Astrocyte of the spinal cord (primary cell): ENCODE results near the gene METTL26.

Experiments used
- DNase-seq: peaks from one replicate; pipeline ENCODE4 v3.0.0; 2011; ENCODE audit warnings: low read depth, low spot score
- H3K4me3 ChIP-seq: 2 replicates; pipeline ENCODE4 v1.5.1; 2011; ENCODE audit warnings: low read depth, mild to moderate bottlenecking, low read length, moderate library complexity
- in situ Hi-C: cut with HindIII; loops from 2 replicates; pipeline ENCODE4 v1.10.0; 2017; ENCODE audit warnings: low sequenced_read_pairs
- TF ChIP-seq, protein P1 (sequence below): IDR thresholded peaks from 2 replicates; pipeline ENCODE4 v1.5.1; 2012; ENCODE audit warnings: low read depth, mild to moderate bottlenecking, low read length, inconsistent platforms

Gene METTL26

GRCh38 chr16:624526-625070 is 11.5 kb downstream of the METTL26 start:
- H3K4me3 ChIP-seq: no peak overlapping the region
- in situ Hi-C loops: no loop called here

DNA sequence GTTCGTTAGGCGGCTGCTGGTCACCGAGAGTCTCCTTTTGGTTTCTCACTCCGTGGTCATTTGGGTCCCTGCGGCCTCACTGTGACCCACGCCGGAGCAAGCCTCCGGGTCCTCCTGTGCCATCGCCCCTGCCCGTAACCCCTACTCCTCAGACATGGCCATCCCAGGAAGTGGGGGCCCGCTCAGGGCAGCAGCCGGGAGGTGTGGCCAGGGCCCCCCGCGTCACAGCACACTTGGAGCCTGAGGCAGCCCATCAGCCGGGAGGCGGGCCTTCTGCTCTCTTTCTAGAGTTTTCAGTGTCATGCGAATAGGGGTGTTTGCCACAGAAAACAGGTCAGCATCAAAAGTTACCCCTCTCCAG is 13.2 kb downstream of the METTL26 start:
- no peak for DNase-seq
- in situ Hi-C loops: no loop called here
- TF ChIP-seq, protein P1, sequence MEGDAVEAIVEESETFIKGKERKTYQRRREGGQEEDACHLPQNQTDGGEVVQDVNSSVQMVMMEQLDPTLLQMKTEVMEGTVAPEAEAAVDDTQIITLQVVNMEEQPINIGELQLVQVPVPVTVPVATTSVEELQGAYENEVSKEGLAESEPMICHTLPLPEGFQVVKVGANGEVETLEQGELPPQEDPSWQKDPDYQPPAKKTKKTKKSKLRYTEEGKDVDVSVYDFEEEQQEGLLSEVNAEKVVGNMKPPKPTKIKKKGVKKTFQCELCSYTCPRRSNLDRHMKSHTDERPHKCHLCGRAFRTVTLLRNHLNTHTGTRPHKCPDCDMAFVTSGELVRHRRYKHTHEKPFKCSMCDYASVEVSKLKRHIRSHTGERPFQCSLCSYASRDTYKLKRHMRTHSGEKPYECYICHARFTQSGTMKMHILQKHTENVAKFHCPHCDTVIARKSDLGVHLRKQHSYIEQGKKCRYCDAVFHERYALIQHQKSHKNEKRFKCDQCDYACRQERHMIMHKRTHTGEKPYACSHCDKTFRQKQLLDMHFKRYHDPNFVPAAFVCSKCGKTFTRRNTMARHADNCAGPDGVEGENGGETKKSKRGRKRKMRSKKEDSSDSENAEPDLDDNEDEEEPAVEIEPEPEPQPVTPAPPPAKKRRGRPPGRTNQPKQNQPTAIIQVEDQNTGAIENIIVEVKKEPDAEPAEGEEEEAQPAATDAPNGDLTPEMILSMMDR: no peak
- H3K4me3 ChIP-seq: no peak overlapping the region

More at GRCh38 chr16:624526-625070, 11.5 kb downstream of the METTL26 start:
- no peak for DNase-seq
- TF ChIP-seq, protein P1: no peak

DNA sequence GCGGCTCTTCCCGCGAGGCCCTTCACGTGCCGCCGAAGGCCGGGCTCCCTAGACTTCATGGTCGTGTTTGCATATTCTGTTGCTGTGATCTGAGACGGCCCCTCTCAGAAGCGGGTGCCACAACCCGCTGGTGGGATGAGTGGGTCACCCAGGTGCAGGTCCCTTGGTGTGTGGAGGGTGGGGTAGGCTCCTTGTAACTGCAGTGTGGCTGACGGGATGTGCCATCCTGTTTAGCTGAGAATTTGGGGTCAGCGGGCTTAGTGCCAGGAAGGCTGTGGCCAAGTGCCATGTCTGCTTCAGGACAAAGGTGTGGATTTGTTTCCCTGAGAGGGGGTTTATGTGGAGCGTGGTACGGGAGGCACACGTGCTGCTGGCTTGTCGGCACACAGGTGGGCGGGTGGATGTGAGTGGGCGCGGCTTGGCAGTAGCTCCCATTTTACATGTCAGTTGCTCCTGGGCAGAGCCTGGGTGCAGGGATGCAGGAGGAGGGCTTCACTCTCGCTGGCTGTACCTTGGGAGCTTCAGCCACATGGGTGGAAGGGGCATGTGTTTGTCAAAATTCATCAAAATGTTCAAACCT is 14.5 kb downstream of the METTL26 start:
- no peak overlapping the region for H3K4me3 ChIP-seq
- in situ Hi-C loops: no loop called here
- no peak for DNase-seq
- TF ChIP-seq, protein P1: no peak

DNA sequence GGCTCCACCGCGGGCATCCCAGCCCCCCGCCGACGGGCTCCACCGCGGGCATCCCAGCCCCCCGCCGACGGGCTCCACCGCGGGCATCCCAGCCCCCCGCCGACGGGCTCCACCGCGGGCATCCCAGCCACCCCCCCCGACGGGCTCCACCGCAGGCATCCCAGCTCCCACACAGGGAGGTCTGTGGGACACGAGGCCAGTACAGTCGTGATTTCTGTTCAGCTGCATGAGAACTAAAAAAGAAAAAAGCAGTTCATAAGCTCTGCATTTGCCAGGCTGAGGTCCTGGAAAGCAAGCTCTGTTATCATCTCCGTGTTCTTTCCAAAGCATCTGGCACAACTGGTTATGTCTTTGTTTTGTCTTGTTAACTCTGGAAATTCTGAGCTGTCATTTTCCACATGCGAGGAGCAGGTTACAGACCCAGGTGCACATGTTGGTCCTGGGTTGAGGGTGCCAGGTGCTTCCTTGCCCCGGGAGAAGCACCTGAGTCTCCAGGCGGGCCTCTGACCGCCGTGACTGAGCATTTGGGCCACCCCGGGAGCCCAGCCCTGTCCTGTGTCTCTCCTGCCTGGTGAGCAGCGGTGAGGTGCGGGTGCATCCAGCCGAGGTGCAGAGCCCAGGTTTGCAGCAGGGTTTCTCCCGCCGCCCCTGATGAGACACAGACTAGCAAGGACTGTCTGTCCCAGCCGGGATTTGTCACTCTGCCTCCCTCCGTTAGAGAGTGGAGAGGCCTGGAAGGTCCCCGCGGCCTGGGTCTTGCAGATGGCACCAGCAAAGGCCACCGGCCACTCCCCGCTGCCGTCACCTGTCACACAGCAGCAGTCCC is 15.2 kb downstream of the METTL26 start:
- no peak overlapping the region for H3K4me3 ChIP-seq
- in situ Hi-C loops: no loop called here
- no peak for DNase-seq
- TF ChIP-seq, protein P1: no peak

DNA sequence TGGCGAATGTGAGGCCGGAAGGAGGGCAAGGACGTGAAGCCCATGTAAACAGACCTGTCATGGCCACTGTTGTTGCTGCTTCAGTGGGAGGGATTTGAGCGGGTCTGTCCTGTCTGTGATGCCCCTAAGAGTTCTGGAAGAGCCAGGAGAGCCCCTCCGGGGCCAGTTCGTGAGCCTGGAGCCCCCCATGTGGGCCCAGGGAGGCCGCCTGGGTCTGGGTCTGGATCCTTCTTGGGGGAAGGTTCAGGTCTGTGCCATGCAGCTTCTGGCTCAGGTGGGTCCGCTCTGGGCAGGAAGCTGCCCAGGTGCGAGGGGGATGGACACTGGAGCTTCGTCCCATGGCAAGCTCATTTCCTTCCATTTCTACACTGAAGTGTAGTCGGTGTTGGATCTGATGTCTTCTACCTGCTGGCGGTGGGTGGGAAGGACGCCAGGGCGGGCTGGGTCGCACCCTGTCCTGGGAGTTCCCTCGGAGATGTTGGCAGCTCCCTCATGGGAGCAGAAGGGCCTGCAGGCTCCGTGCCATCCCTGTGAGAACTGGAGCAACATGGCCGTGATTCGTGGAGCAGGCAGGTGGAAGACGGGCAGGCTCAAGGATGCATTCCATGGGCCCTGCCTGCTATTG is 16.5 kb downstream of the METTL26 start:
- in situ Hi-C loops: no loop called here
- H3K4me3 ChIP-seq: no peak overlapping the region
- DNase-seq: no peak
- TF ChIP-seq, protein P1: no peak

GRCh38 chr16:617855-618254 is 18.2 kb downstream of the METTL26 start:
- no peak for DNase-seq
- in situ Hi-C loops: no loop called here
- no peak overlapping the region for H3K4me3 ChIP-seq
- TF ChIP-seq, protein P1: no peak
